SHP77 (cell line): ENCODE measurements around the gene LCOR.

Experiments
- DNase-seq, 2 experiments: peaks; one replicate each; lab custom pipeline; 2025; lab: John Stamatoyannopoulos, UW

The LCOR gene

DNA sequence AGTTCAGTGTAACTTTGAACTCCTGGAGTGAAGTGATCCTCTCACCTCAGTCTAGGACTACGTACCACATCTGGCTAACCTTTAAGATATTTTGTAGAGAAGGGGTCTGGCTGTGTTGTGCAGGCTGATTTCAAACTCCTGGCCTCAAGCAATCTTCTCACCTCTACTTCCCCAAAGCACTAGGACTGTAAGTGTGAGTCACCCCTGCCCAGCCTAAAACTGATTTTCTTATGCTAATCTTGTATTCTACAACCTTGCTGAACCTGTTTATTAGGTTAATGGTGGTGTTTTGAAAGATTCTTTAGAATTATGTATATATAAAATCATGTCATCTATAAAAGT, 58.0 kb downstream of the LCOR start:
- DNase-seq, result no peak

DNA sequence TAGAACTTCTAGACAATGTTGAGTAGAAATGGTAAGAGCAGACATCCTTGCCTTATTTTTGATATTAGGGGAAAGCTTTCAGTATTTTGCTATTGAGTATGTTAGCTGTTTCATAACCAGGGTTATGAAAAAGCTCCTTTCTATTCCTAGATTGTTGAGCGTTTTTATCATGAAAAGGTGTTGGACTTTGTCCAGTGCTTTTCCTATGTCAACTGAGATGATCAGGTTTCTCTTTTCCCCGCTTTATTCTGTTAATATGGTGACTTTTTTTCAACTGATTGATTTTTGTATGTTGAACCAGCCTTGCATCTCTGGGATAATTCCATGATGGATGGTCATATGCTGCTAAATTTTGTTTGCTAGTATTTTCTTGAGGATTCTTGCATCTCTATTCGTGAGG, 58.5 kb downstream of the LCOR start:
- no peak for DNase-seq

DNA sequence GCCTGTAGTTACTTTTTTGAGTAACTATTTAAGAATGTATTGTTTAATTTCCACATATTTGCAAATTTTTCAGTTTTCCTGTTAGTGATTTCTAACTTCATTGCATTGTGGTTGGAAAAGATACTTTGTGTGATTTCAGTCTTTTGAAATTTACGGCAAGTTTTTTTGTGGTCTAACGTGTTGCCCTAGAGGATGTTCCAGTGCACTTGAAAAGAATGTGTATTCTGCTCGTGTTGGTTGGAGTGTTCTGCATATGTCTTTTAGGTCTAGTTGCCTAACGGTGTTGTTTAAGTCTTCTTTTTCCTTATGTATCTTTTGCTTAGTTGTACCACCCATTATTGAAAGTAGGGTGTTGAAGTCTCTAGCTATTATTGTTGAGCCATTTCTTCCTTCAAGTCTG, 59.7 kb downstream of the LCOR start:
- DNase-seq, result no peak

DNA sequence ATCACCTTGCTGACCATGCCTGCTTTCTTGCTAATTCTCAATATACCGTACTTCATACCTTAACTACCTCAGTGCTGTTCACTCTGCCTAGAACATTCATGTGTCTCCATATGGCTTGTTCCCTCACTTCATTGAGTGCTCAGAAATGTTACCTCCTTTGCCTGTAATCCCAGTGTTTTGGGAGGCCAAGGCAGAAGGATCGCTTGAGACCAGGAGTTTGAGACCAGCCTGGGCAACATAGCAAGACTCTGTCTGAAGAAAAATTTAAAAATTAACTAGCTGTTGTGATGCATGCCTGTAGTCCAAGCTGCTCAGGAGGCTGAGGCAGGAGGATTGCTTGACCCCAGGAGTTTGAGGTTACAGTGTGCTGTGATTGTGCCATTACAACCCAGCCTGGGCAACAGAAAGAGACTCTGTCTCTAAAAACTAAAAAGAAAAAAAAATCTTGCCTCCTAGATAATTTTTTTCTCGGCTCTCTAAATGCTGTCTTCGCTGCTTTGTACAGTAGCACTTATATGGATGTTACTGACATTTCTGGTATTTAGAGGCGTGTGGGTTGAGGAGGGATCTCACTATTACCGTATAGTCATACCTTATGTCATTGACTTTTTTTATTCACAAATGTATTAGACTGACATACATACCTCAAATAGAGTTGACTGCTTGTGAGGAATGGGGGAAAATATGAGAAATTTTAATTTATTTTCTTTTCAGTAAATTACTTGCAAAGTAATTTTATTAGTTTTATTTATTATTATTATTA, 63.7 kb downstream of the LCOR start:
- no peak for DNase-seq

DNA sequence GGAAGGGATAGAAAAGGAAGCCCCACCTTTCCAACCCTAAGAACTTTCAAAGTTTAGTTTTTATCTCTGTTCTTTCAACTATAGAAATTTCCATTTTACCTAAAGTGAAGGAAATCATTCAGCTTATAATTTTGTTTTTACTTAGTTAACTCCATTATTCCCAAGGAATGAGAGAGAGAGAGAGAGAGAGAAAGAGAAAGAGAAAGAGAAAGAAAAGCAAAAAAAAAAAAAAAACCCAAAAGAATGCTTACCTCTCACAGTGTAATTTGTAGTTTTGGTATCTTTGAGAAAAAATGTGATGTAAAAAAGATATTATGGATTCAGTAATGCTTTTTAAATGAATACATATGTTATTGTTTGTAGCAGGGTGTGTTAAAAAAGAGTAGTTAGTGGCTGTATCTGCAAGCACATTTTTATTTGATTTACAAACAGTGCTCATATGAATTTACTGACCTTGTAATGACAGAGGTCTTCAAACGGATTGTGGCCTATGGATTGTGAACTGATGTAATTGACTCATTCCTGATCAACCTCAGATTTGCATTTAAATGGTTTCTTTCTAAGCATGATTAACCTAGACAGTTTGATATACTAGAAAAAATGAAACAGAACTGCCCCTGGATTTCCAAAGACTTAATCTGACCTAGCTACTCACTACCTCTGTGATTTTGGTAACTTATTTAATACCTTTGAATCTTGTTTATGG, 64.9 kb downstream of the LCOR start:
- no peak for DNase-seq

DNA sequence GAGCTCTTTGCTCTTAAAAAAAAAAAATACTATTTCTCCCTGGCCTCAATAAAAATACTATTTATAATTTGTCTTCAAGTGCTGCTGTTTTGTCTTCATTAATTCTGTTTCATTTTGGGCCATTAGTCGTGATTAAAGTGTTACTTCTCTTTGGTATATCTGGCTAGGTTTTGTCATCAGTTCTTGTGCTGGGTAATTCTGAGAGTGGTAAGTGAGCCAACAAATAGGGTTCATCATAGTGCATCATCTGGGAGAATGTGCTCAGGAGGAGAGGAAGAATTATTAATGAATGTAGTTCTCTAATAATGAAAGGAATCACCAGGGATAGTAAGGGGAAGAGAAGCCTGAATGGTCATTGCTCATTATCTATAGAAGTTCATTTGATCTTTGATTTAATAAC, 70.0 kb downstream of the LCOR start:
- DNase-seq, result no peak

DNA sequence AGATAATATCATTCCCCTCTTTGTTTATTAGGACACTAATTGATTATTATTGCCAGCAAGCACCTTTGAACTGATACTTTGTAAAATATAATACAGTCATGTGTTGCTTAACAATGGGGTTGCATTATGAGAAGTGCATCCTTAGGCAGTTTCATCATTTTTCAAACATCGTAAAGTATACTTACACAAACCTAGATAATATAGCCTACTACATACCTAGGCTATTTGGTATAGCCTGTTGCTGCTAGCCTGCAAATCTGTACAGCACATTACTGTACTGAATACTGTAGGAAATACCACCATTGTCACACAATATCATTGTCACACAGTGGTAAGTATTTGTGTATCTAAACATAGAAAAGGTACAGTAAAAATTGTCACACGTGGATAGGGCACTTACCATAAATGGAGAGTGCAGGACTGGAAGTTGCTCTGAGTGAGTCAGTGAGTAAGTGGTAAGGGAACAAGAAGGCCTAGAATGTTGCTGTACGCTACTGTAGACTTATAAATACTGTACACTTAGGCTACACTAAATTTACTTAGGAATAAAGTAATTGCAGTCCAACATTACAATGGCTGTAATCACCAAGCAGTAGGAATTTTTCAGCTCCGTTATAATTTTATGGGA, 70.7 kb downstream of the LCOR start:
- DNase-seq, result no peak

DNA sequence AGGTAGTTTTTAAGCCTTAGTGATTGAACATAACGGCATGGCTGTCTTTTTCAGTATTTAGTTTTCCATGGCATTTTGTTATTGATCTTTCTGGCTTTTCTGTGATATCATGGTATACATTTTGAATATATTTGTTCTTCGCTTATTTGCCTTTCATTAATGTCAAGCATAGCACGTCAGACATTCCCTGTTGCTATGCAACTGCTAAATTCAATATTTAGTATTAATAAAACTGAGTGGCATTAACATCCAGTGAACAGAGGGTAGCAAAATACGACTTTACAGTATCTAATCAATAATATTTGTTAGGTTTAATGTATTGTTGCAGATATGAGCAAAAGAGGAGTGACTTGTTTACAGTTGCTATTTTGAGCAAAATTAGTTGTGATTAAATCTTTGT, 72.5 kb downstream of the LCOR start:
- peak; percentile 21 to 27 for DNase-seq

DNA sequence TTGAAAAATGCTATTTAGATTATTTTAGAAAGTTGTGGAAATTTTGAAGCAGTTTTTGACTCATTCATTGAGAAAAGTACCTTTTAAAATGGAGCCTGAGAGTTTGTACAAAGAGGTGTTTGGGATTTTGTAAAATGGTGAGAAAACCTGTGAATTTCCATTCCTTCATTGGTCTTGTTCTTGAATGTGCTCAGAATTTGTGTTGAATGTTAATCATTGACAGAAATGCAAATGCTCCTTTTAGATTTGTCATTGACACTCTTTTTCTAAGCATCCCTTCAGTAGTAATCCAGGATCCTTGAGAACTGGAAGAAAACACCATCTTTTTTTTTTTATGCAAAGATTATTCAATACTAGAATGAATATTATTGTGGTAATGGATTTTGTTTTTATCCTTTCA, 74.8 kb downstream of the LCOR start:
- DNase-seq, result no peak

DNA sequence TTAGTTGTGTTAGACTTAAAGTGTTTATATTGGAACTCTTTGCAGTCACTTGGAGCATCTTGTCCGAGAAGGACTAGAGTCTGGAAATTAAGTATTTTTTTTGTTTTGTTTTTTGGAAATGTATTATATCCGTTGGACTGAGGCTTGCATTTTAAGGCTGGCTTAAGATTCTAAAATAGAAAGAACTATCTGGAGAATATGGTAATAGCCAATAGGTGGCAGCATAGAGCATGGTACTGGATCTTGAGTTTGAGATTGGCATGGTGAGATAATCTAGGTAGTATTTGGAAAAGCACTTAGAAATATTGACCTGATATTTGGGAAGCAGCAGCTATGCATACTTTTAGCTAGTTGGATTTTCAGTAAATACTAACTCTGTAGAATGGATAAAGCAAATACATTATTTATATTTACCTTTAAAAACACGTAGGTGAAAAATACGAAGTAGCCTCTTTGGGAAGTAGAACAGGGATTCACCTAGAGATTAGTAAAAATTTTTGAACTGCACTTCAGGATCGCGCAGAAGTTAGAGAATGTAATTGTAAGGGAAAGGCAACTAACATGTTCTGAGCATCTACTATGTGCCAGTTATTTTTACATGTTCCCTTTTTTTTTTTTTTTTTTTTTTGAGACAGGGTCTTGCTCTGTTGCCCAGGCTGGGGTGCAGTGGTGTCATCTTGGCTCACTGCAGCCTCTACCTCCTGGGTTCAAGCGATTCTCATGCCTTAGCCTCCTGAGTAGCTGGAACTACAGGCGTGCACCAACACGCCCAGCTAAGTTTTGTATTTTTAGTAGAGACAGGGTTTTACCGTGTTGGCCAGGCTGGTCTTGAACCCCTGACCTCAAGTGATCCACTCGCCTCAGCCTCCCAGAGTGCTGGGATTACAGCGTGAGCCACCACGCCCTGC, 78.6 kb downstream of the LCOR start:
- peak; percentile 13 to 19 for DNase-seq

DNA sequence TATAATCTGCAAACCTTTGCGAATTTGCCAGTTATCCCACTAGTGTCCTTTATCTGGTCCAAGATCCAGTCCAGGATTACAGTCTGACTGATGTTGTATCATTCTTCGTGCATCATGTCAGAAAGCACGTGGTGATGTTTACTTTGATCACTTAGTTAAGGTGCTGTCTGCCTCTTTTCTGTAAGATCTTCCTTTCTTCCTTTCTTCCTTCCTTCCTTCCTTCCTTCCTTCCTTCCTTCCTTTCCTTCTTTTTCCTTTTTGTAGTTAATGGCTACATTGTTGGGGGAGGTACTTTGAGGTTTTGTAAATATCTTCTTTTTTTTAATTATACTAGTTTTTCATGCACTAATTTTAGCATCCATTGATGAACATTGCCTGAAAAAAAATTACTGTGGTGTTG, 80.3 kb downstream of the LCOR start:
- DNase-seq, result no peak

DNA sequence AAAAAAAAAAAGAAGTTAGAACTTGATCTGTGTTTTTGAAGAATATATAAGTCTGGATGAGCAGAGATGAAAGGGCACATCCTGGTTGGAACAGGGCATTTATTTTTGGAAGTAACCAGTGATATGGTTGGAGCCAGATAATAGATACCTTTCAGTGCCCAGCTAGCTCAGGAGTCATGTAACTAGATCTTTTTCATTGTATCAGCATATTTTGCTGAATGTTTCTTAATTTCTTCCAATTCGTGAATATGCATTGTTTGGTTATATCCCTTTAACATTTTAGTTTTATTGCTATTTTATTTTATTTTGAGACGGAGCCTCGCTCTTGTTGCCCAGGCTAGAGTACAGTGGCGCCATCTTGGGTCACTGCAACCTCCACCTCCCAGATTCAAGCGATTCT, 81.8 kb downstream of the LCOR start:
- DNase-seq, result no peak

DNA sequence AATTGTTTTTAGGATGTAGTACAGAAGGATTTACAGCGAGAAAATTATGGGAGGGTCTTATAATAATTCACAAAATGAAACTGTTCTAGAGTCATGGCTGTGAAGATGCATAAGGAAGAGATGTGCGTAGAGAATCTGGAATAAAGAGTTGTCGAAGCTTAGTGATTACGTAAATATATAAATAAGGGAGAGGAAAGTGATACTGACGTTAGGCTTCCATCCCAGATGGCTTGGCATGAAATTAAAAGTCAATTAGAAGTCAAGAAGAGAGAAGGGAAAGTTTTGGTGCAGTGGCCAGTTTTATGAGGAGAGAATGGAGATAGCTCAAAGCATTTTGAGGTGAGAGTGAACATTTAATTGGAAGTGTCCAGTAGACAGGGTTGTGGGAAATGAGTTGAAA, 85.5 kb downstream of the LCOR start:
- no peak for DNase-seq

DNA sequence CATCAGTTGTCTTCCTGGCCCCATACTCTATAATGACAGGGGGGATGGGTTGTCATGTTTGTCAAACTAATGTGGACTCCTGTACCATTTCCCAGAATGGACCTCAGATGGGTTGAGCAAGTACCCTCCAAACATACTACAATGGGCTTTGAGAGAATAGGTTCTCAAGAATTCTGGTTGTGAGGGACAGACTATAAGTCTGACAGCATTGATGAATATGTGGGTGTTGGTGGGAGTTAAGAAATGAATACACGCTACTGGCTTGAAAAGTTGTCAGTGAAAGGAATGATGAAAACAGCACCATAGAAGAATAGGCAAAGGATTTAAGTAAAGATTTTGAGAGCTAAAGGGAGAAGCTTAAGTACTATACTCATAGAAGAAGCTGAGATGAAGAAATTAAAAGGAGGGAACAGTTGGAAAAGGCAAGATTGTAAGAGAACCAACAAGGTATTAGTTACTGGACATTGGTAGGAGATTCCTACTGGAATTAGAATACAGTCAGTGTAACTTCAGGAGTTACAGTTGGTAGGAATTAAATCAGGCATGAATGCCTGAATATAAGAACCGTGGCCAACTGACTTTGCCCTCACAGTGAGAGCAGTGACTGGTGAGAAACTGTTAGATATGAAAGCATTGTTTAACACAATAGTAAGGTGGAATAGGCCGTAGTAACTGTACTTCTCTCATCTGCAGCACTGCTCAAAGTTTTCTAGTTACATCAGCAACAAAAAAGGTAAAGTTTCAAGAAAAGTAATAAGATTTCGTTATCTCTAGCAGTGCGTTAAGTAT, 86.3 kb downstream of the LCOR start:
- no peak for DNase-seq

DNA sequence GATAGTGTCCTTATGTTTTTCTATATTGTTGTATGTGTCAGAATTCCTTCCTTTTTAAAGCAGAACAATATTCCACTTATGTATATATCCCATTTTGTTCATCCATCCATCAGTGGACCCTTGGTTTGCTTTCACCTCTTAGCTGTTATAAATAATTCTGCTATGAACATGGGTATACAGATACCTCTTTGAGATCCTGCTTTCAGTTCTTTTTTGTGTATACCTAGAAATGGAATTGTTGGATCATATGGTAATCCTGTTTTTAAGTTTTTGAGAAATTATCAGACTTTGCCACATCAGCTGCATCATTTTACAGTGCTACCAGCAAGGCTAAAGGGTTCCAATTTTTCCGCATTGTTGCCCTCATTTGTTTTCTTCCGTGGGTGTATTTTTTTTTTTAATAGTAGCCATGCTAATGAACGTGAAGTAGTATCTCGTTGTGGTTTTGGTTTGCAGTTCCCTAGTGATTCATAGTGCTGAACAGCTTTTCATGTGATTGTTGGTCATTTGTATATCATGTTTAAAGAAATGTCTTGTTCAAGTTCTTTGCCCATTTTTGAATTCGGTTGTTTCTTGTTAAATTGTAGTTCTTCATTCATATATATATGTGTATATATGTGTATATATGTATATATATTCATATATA, 87.8 kb downstream of the LCOR start:
- DNase-seq, result no peak

DNA sequence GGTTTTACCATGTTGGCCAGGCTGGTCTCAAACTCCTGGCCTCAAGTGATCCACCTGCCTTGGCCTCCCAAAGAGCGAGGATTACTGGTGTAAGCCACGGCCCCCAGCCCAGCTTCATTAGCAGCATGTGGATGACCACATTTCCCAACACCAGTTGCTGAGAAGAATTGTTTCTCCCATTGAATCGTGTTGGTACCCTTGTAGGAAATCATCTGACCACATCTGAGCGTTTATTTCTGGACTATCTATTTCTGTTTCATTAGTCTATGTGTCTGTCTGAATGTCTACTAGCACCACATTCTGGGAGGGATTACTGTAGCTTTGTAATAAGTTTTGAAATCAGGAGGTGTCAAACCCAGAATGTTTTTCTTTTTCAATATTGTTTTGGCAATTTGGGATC, 89.6 kb downstream of the LCOR start:
- no peak for DNase-seq

DNA sequence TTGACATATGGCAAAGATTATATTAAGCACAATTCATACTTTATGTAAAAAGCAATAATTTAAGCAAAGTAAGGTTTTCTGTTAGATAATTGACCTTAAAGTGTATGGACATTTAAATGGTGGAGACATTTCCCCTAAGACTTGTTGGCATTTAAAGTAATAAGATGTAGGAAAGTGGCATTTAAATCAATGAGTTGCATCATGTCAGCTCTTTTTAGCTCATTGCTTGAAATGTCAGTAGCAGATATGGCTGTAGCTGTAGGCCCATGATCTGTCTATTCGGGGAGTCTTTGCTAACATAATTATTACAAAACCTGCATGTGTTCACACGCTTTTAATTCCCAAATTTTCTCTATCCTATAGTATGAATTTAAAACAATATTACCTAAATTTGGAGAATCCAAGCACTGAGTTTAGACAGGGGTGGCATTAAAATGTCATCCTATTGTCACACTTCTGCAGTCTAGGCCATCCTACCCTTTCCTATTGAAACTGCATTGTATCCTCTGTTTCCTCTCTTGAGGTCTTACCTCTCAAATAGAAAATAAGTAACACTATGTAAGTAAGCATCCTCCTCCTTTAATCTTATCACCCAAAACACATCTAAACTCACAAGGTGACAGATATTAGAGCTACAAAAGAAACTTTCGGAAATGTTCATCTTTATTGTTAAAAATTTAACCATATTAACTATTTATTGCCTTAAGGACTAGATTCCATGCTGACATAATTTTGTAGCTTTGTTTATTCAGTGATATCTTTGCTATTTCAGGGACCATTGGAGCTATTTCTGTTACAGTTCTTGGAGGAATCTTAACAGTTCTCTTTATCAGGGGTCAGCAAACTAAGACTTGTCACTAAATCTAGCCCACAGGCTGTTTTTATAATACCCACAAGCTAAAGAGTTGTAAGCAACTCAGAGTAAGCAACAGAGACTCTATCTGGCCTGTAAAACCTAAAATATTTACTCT, 91.2 kb downstream of the LCOR start:
- DNase-seq, result no peak

DNA sequence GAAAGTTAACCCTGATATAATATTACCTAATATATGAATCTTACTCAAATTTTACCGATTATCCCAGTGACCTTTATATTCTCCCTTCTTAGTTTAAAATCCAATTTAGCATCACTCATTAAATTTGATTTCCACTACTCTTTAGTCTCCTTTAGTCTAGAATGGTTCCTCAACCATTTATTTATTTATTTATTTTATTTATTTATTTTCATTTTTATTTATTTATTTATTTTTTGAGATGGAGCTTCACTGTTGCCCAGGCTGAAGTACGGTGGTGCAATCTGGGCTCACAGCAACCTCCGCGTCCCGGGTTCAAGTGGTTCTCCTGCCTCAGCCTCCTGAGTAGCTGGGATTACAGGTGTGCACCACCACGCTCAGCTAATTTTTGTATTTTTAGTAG, 92.8 kb downstream of the LCOR start:
- no peak for DNase-seq

DNA sequence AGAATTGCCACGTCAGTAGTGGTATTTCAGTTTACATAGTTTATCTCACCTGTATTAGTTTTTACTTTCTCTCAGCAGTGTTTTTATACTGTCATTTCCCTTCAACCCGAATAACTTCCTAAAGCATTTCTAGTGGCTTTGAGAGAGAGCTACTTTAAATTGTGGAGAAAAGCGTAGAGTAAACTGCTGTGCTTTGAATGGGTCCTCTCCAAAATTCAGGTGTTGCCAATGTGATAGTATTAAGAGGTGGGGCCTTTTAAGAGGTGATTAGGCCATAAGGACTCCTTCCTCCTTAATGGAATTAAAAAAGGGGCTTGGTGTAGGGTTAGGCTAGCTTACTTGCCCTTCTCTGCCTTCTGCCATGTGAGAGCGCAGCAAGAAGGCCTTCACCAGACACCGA, 98.4 kb downstream of the LCOR start:
- DNase-seq, result no peak

DNA sequence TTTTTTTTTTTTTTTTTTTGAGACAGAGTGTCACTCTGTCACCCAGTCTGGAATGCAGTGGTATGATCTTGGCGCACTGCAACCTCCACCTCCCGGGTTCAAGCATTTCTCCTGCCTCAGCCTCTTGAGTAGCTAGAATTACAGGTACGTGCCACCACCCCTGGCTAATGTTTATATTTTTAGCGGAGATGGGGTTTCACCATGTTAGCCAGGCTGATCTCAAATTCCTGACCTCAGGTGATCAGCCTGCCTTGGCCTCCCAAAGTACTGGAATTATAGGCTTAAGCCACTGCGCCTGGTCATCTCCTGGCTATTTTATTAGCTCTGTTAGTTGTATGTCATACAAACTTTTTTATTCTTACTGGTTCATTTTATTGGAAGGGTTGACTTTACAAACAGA, 103.0 kb downstream of the LCOR start:
- no peak for DNase-seq
